Psoas muscle (tissue), 8 donors: ENCODE results near the gene CHST1. TPM values are rescaled to one million over a fixed set of nuclear protein-coding genes. Genes with fewer than 3 reads are reported as not detected.

ENCODE experiments used
- ATAC-seq, 4 donors: fragments of 200-7000 bp; cut with Tn5 transposase; one replicate each; pipeline ENCODE4 v1.9.1; 2020; ENCODE audit warnings: moderate library complexity in 3 of 4, mild to moderate bottlenecking in 2 of 4
- DNase-seq, 2 donors: peaks; one replicate each; pipeline ENCODE4 v3.0.0-alpha.2; 2020
- H3K27ac ChIP-seq: fragments of 200-600 bp; one replicate; pipeline ENCODE4 v1.8.0; 2022
- H3K27me3 ChIP-seq, 3 donors: fragments of 200-600 bp in 1 of 3; one replicate each; pipeline versions ENCODE4 v1.6.1 to v1.8.0; 2013 to 2022; ENCODE audit warnings: low read length in 2 of 3, mild to moderate bottlenecking in 2 of 3, moderate library complexity in 1 of 3; ENCODE audit not compliant: insufficient read depth in 3 of 3
- H3K36me3 ChIP-seq, 2 donors: fragments of 200-600 bp in 1 of 2; one replicate each; pipeline versions ENCODE4 v1.6.1 to v1.8.0; 2013 to 2022; ENCODE audit warnings: low read depth in 1 of 2, mild to moderate bottlenecking in 1 of 2, moderate library complexity in 1 of 2; ENCODE audit not compliant: insufficient read depth in 1 of 2
- H3K4me1 ChIP-seq: fragments of 200-600 bp; one replicate; pipeline ENCODE4 v1.8.0; 2022
- H3K4me3 ChIP-seq: fragments of 200-600 bp; one replicate; pipeline ENCODE4 v1.8.0; 2022; ENCODE audit warnings: mild to moderate bottlenecking
- H3K9me3 ChIP-seq: fragments of 200-600 bp; one replicate; pipeline ENCODE4 v1.8.0; 2022
- CTCF ChIP-seq: fragments of 200-600 bp; IDR thresholded peaks from one replicate; pipeline ENCODE4 v1.8.0; 2022; ENCODE audit warnings: antibody characterized with exemption
- WGBS, 3 donors: extraction: QIAGEN DNeasy Blood & Tissue Kit; methylation state at CpG; one replicate each; pipeline versions ENCODE4 v1.1.6 to v1.1.7; 2013; 5-methylcytosine and 5-hydroxymethylcytosine counted together
- intact Hi-C, 2 donors: fragments of 100-400 bp; cut with DNase I; formaldehyde crosslinking; loops; one replicate each; pipeline versions ENCODE4 v1.11.0 to v1.14.2; 2022
- polyA plus RNA-seq, 3 donors: library from polyadenylated mRNA; stranded (reverse); fragments of 200-250 nt; gene quantifications; one replicate each; pipeline ENCODE4 v1.2.3, GENCODE V29; 2013
- total RNA-seq, 4 donors: library from RNA; stranded (reverse); fragmentation: NEBNext Ultra II Directional in 2 of 4; extraction: Animal tissue kit (Norgen Biotek cat#: 25700) in 2 of 4; gene quantifications; one replicate each; pipeline versions ENCODE4 v1.2.1 to v1.2.4, GENCODE V29; 2021 to 2023
- donor health status: healthy with polysubstance abuse.
- donor health status: DM: no; HTN: no; CAD: no; lungs with moderate emphysema.
- donor health status: Bipolar disorder and iron deficiency.
- donor health status: healthy.
- donor health status: DM: yes; HTN: yes; CAD: no.
- donor health status: DM: no; HTN: no; CAD: no.
- donor health status: DM: no; HTN: no; CAD: no.
- donor health status: DM: yes; HTN: yes; CAD: no.

CHST1 gene
- total and polyA plus RNA-seq, 7 donors = 1.2 to 21.4 (median 5.8) TPM

GRCh38 chr11:45677770-45678512 lies 12.5 kb upstream of the CHST1 start:
- TF ChIP-seq CTCF = no peak
- Histone ChIP-seq H3K9me3 (no peaks in the 10 kb centered on the region), H3K4me1 (no peaks in the 10 kb centered on the region), H3K36me3 (no peaks in the 10 kb centered on the region), H3K4me3 (no peak overlapping the region), H3K27me3 (no peaks in the 10 kb centered on the region), H3K27ac (no peak overlapping the region)
- intact Hi-C loops = no loop called here
- WGBS, 3 donors = 64 to 85% (median 77%) methylated on average over 8 of the region's 8 CpGs
- DNase-seq = no peak
- no peak for ATAC-seq

GRCh38 chr11:45676522-45677095 lies 11.2 kb upstream of the CHST1 start:
- no peak for TF ChIP-seq CTCF
- Histone ChIP-seq H3K27me3 (no peaks in the 10 kb centered on the region), H3K36me3 (no peaks in the 10 kb centered on the region), H3K4me3 (no peak overlapping the region), H3K4me1 (no peaks in the 10 kb centered on the region), H3K9me3 (no peaks in the 10 kb centered on the region), H3K27ac (no peak overlapping the region)
- intact Hi-C loops = no loop called here
- 95 to 97% (median 97%) methylated on average over 7 of the region's 7 CpGs for WGBS, 3 donors
- ATAC-seq (no peak), DNase-seq (no peak)

- intact Hi-C loops = no loop called here
- TF ChIP-seq CTCF = no peak
- no peaks in the 10 kb centered on the region for H3K36me3 ChIP-seq
- no peaks in the 10 kb centered on the region for H3K27me3 ChIP-seq
- DNase-seq (no peak), ATAC-seq (no peak)
- no peaks in the 10 kb centered on the region for H3K9me3 ChIP-seq
- WGBS, 3 donors = 56 to 67% (median 60%) methylated on average over 4 of the region's 4 CpGs
- no peaks in the 10 kb centered on the region for H3K4me1 ChIP-seq
- no peak overlapping the region for H3K27ac ChIP-seq
- no peak overlapping the region for H3K4me3 ChIP-seq
Observed at GRCh38 chr11:45675646-45676045, 10.2 kb upstream of the CHST1 start.

GRCh38 chr11:45674481-45675190 lies 9.2 kb upstream of the CHST1 start:
- TF ChIP-seq CTCF = no peak
- H3K9me3 ChIP-seq = no peaks in the 10 kb centered on the region
- no peak overlapping the region for H3K27ac ChIP-seq
- no peaks in the 10 kb centered on the region for H3K36me3 ChIP-seq
- H3K27me3 ChIP-seq = no peaks in the 10 kb centered on the region
- H3K4me1 ChIP-seq = no peaks in the 10 kb centered on the region
- WGBS, 3 donors = 91 to 96% (median 95%) methylated on average over 9 of the region's 9 CpGs
- DNase-seq = no peak
- intact Hi-C loops = no loop called here
- H3K4me3 ChIP-seq = no peak overlapping the region
- no peak for ATAC-seq
